H1 (cell line): Measurements from ENCODE around the gene FGD5.

Experiments
- JUN ChIP-seq: IDR thresholded peaks from 2 replicates; pipeline ENCODE4 v1.6.1; 2011; ENCODE audit warnings: low read depth, mild to moderate bottlenecking, improper control_type of control experiment, low read length
- MAX ChIP-seq: IDR thresholded peaks from 2 replicates; pipeline ENCODE4 v1.6.1; 2012; ENCODE audit warnings: inconsistent platforms
- POLR2A ChIP-seq, 2 experiments: IDR thresholded peaks; 1 replicate in 1 of 2; 2 replicates in 1 of 2; pipeline ENCODE4 v1.6.1; 2011; ENCODE audit warnings: low read depth in 2 of 2, low read length in 2 of 2, mild to moderate bottlenecking in 2 of 2; ENCODE audit errors: control extremely low read depth in 1 of 2
- RAD21 ChIP-seq, 2 experiments: IDR thresholded peaks in 1 of 2; conservative IDR thresholded peaks in 1 of 2; 2 replicates each; pipeline ENCODE4 v1.6.1; 2011; ENCODE audit warnings: low read depth in 2 of 2, low read length in 2 of 2, improper control_type of control experiment in 1 of 2, inconsistent platforms in 1 of 2, mild to moderate bottlenecking in 1 of 2, moderate library complexity in 1 of 2

- TF ChIP-seq POLR2A (IDR thresholded peaks at IDR 0.05; ENCODE audit: control extremely low read depth in 1 of 2, low read depth in 2 of 2, low read length in 2 of 2) = no peak
- TF ChIP-seq JUN = no peak
- no peak for TF ChIP-seq MAX
- TF ChIP-seq RAD21 (IDR thresholded peaks at IDR 0.05 in 1 of 2, conservative IDR thresholded peaks at IDR 0.05 in 1 of 2; ENCODE audit: low read depth in 2 of 2, low read length in 2 of 2) = no peak
Measured at GRCh38 chr3:14852717-14853116, 34.0 kb downstream of the FGD5 start.
